ENCODE measurements around the gene ZNF552. TPM values are rescaled to one million over a fixed set of nuclear protein-coding genes. Genes with fewer than 3 reads are reported as not detected.
"Not testable (repeated sequence)": the region's sequence is repeated elsewhere in the genome, so short reads cannot be mapped to it uniquely, and the experiment has no call there.

The ZNF552 gene
- total RNA-seq, 1 experiment from 2014 or later, result 9.2 TPM

- H3T11ph ChIP-seq (ENCODE audit: low read length); H4K8ac ChIP-seq (replicated peaks; ENCODE audit: insufficient read length, low read depth, low read length); H3K27ac Mint-ChIP-seq; H3K79me1 ChIP-seq (ENCODE audit: insufficient read depth, low read depth, low read length, poor library complexity, severe bottlenecking); H3K27ac ChIP-seq (ENCODE audit: insufficient read length, low read depth, low read length); H2BK120ac ChIP-seq (ENCODE audit: low read depth, low read length, poor library complexity, severe bottlenecking); H3K14ac ChIP-seq (ENCODE audit: insufficient read depth, low read length); H3K9me3 Mint-ChIP-seq; H4K91ac ChIP-seq (ENCODE audit: insufficient read length, low read depth, low read length); DNase-seq; H3K23ac ChIP-seq (ENCODE audit: insufficient read length, low read depth, low read length); H3K56ac ChIP-seq (ENCODE audit: insufficient read length, low read depth, low read length); H3K23me2 ChIP-seq (ENCODE audit: insufficient read length, low read depth, low read length, poor library complexity, severe bottlenecking); H3K18ac ChIP-seq (ENCODE audit: insufficient read length, low read depth, low read length); H2BK15ac ChIP-seq (ENCODE audit: low read depth, low read length); H2AFZ ChIP-seq (ENCODE audit: low read length); H2BK5ac ChIP-seq (ENCODE audit: insufficient read length, low read length); H3K4me2 ChIP-seq (ENCODE audit: insufficient read depth, insufficient read length, low read length); H3K4me3 Mint-ChIP-seq; H3K9me3 ChIP-seq (ENCODE audit: control insufficient read depth, low read depth, low read length); H2AK5ac ChIP-seq (ENCODE audit: insufficient read length, low read length); H3K27me3 ChIP-seq (ENCODE audit: insufficient read depth, low read length); H3K27me3 Mint-ChIP-seq (ENCODE audit: low read depth); H3K4me1 ChIP-seq (ENCODE audit: insufficient read depth, low read length); H3K9ac ChIP-seq (ENCODE audit: extremely low read depth, insufficient read length, low read length); H2BK12ac ChIP-seq (ENCODE audit: insufficient read length, low read depth, low read length); H4K5ac ChIP-seq (ENCODE audit: insufficient read length, low read depth, low read length); H4K20me1 ChIP-seq (ENCODE audit: control insufficient read depth, insufficient read depth, insufficient read length); H3K4ac ChIP-seq (ENCODE audit: low read depth, low read length); H2BK20ac ChIP-seq (ENCODE audit: low read depth, low read length, poor library complexity, severe bottlenecking): not testable (repeated sequence)
- peaks cover 43% of the 10 kb centered on the region for H3K79me2 ChIP-seq (ENCODE audit: insufficient read depth, low read length)
- whole genome bisulfite sequencing (ENCODE audit: extremely low coverage, insufficient read length, low lambda C conversion rate), result no CpG with 5 or more reads among the region's 2 CpGs
- Mint-ChIP-seq H3K36me3 (ENCODE audit: insufficient read depth in 1 of 3, low read depth in 3 of 3) (peaks cover 15 to 66% (median 51%) of the 10 kb centered on the region in 3 experiments), H3K4me1 (peaks cover 40 to 41% of the 10 kb centered on the region in 2 experiments)
Observed at GRCh38 chr19:57823155-57823554, 8.4 kb upstream of the ZNF552 start.

- not testable (repeated sequence) for DNase-seq; H3K4me2 ChIP-seq (ENCODE audit: insufficient read depth, insufficient read length, low read length); H3K23ac ChIP-seq (ENCODE audit: insufficient read length, low read depth, low read length); H3K4me3 Mint-ChIP-seq; H4K20me1 ChIP-seq (ENCODE audit: control insufficient read depth, insufficient read depth, insufficient read length); H4K8ac ChIP-seq (replicated peaks; ENCODE audit: insufficient read length, low read depth, low read length); H2AK5ac ChIP-seq (ENCODE audit: insufficient read length, low read length); H2BK15ac ChIP-seq (ENCODE audit: low read depth, low read length); H2AFZ ChIP-seq (ENCODE audit: low read length); H3K9ac ChIP-seq (ENCODE audit: extremely low read depth, insufficient read length, low read length); H4K5ac ChIP-seq (ENCODE audit: insufficient read length, low read depth, low read length); H3K27me3 Mint-ChIP-seq (ENCODE audit: low read depth); H2BK5ac ChIP-seq (ENCODE audit: insufficient read length, low read length); H3K4ac ChIP-seq (ENCODE audit: low read depth, low read length); H3T11ph ChIP-seq (ENCODE audit: low read length); H3K9me3 Mint-ChIP-seq; H3K18ac ChIP-seq (ENCODE audit: insufficient read length, low read depth, low read length); H2BK12ac ChIP-seq (ENCODE audit: insufficient read length, low read depth, low read length); H3K79me1 ChIP-seq (ENCODE audit: insufficient read depth, low read depth, low read length, poor library complexity, severe bottlenecking); H4K91ac ChIP-seq (ENCODE audit: insufficient read length, low read depth, low read length); H3K27ac Mint-ChIP-seq; H2BK120ac ChIP-seq (ENCODE audit: low read depth, low read length, poor library complexity, severe bottlenecking); H3K27ac ChIP-seq (ENCODE audit: insufficient read length, low read depth, low read length); H3K14ac ChIP-seq (ENCODE audit: insufficient read depth, low read length); H3K23me2 ChIP-seq (ENCODE audit: insufficient read length, low read depth, low read length, poor library complexity, severe bottlenecking); H3K27me3 ChIP-seq (ENCODE audit: insufficient read depth, low read length); H3K9me3 ChIP-seq (ENCODE audit: control insufficient read depth, low read depth, low read length); H2BK20ac ChIP-seq (ENCODE audit: low read depth, low read length, poor library complexity, severe bottlenecking); H3K4me1 ChIP-seq (ENCODE audit: insufficient read depth, low read length); H3K56ac ChIP-seq (ENCODE audit: insufficient read length, low read depth, low read length)
- WGBS (ENCODE audit: extremely low coverage, insufficient read length, low lambda C conversion rate), result no CpG with 5 or more reads among the region's 3 CpGs
- H3K36me3 Mint-ChIP-seq (ENCODE audit: insufficient read depth in 1 of 3, low read depth in 3 of 3), result peaks cover 10 to 58% (median 41%) of the 10 kb centered on the region in 3 experiments
- H3K4me1 Mint-ChIP-seq, result peaks cover 44% of the 10 kb centered on the region in 2 experiments
- peaks cover 42% of the 10 kb centered on the region for H3K79me2 ChIP-seq (ENCODE audit: insufficient read depth, low read length)
Observed at GRCh38 chr19:57821501-57821900, 6.8 kb upstream of the ZNF552 start.

All from H9 (cell line).